Panc1 (cell line): ENCODE measurements around the gene CEP131. TPM values are rescaled to one million over a fixed set of nuclear protein-coding genes. Genes with fewer than 3 reads are reported as not detected.

ENCODE experiments used
- ATAC-seq: fragments of 200-7000 bp; cut with Tn5 transposase; 2 replicates; pipeline ENCODE4 v1.9.1; 2020; ENCODE audit warnings: mild to moderate bottlenecking, moderate library complexity
- BruUV-seq: library from RNA; stranded (reverse); fragments of 400-500 nt; replicated peaks from 2 replicates; lab custom pipeline; 2021; lab: Mats Ljungman, UMichigan
- CTCF ChIA-PET: fragments of 300-600 bp; sonication (Branson Sonifier 250); formaldehyde crosslinking; loops from one replicate; lab custom pipeline; 2022; ENCODE audit warnings: antibody characterized with exemption; lab: Charles Lee
- POLR2A ChIA-PET: fragments of 300-600 bp; sonication (Branson Sonifier 250); formaldehyde crosslinking; loops from one replicate; lab custom pipeline; 2022; ENCODE audit warnings: antibody characterized with exemption; lab: Charles Lee
- DNase-seq: peaks from one replicate; pipeline ENCODE4 v3.0.0-alpha.2; 2010; ENCODE audit warnings: low read depth, low spot score
- H3K27ac ChIP-seq: 2 replicates; pipeline ENCODE4 v1.5.1; 2011; ENCODE audit warnings: mild to moderate bottlenecking, low read length, inconsistent platforms
- H3K27me3 ChIP-seq: fragments of 200-500 bp; sonication (Bioruptor generic); 2 replicates; pipeline ENCODE4 v1.6.0; 2014; ENCODE audit warnings: low read length, inconsistent platforms; ENCODE audit not compliant: control insufficient read depth, insufficient read depth
- H3K36me3 ChIP-seq: fragments of 200-500 bp; sonication (Bioruptor generic); 2 replicates; pipeline ENCODE4 v1.5.1; 2014; ENCODE audit warnings: inconsistent platforms, mild to moderate bottlenecking, low read length, moderate library complexity; ENCODE audit not compliant: control insufficient read depth, insufficient read depth
- H3K4me1 ChIP-seq: 2 replicates; pipeline ENCODE4 v1.5.1; 2011; ENCODE audit warnings: inconsistent platforms, mild to moderate bottlenecking, low read length, moderate library complexity; ENCODE audit not compliant: control insufficient read depth, insufficient read depth
- H3K4me3 ChIP-seq, 2 experiments: 2 replicates each; pipeline ENCODE4 v1.5.1; 2011 to 2012; ENCODE audit warnings: low read depth in 2 of 2, low read length in 2 of 2, mild to moderate bottlenecking in 2 of 2, inconsistent platforms in 1 of 2, moderate library complexity in 1 of 2
- H3K9me3 ChIP-seq: fragments of 200-500 bp; sonication (Bioruptor generic); 2 replicates; pipeline ENCODE4 v1.5.1; 2014; ENCODE audit warnings: low read depth, mild to moderate bottlenecking, inconsistent platforms, low read length, moderate library complexity; ENCODE audit not compliant: control insufficient read depth, insufficient read depth
- CTCF ChIP-seq: fragments of 450-650 bp; IDR thresholded peaks from 2 replicates; pipeline ENCODE4 v1.5.1; 2017; ENCODE audit warnings: mild to moderate bottlenecking
- POLR2AphosphoS5 ChIP-seq: IDR thresholded peaks from 2 replicates; pipeline ENCODE4 v1.6.1; 2012; ENCODE audit warnings: mild to moderate bottlenecking, low read depth, low read length, moderate library complexity
- REST ChIP-seq, 2 experiments: IDR thresholded peaks; 2 replicates each; pipeline ENCODE4 v1.6.1; 2011 to 2012; ENCODE audit warnings: low read depth in 2 of 2, control low read depth in 1 of 2, low read length in 1 of 2, mild to moderate bottlenecking in 1 of 2, moderate library complexity in 1 of 2; ENCODE audit not compliant: insufficient read depth in 1 of 2
- SIN3A ChIP-seq: IDR thresholded peaks from 2 replicates; pipeline ENCODE4 v1.6.1; 2012; ENCODE audit warnings: low read depth, mild to moderate bottlenecking, low read length, moderate library complexity, borderline replicate concordance; ENCODE audit not compliant: insufficient read depth
- TCF7L2 ChIP-seq: IDR thresholded peaks from 2 replicates; pipeline ENCODE4 v1.6.1; 2011; ENCODE audit warnings: mild to moderate bottlenecking, low read depth, low read length, inconsistent platforms
- in situ Hi-C: cut with HindIII; loops from 2 replicates; pipeline ENCODE4 v1.10.0; 2016; ENCODE audit warnings: low sequenced_read_pairs, low pct_unique_long_range_greater_than_20kb
- intact Hi-C: fragments of 100-400 bp; cut with micrococcal nuclease; formaldehyde crosslinking; loops from one replicate; pipeline ENCODE4 v1.10.0; 2022; ENCODE audit not compliant: unreplicated experiment
- total RNA-seq: library from RNA; stranded (reverse); gene quantifications from one replicate; pipeline ENCODE4 v1.2.1, GENCODE V29; 2021; ENCODE audit not compliant: unreplicated experiment

CEP131 gene
- total RNA-seq, 1 experiment from 2014 or later = 26.0 TPM

GRCh38 chr17:81186203-81186602, 36.6 kb downstream of the CEP131 start:
- intact Hi-C loops = no loop called here
- in situ Hi-C loops = no loop called here
- H3K9me3 ChIP-seq = no peaks in the 10 kb centered on the region
- no peak for DNase-seq
- H3K4me1 ChIP-seq = no peaks in the 10 kb centered on the region
- no peaks in the 10 kb centered on the region for H3K27me3 ChIP-seq
- no peak overlapping the region for H3K4me3 ChIP-seq
- no peak for ATAC-seq
- H3K27ac ChIP-seq = no peak overlapping the region
- TF ChIP-seq POLR2AphosphoS5 (no peak), REST (IDR thresholded peaks at IDR 0.05; ENCODE audit: insufficient read depth in 1 of 2, low read depth in 2 of 2, low read length in 1 of 2) (no peak), TCF7L2 (no peak), SIN3A (no peak), CTCF (no peak)
- no TSS peak for BruUV-seq
- ChIA-PET CTCF (no interaction called here), POLR2A (no interaction called here)
- H3K36me3 ChIP-seq = no peaks in the 10 kb centered on the region

GRCh38 chr17:81184555-81184954, 38.2 kb downstream of the CEP131 start:
- H3K27ac ChIP-seq = no peak overlapping the region
- no peak overlapping the region for H3K4me3 ChIP-seq
- no TSS peak for BruUV-seq
- H3K9me3 ChIP-seq = no peaks in the 10 kb centered on the region
- ChIA-PET POLR2A (no interaction called here), CTCF (no interaction called here)
- H3K4me1 ChIP-seq = no peaks in the 10 kb centered on the region; the same call in 1 of the 2 replicates
- no peaks in the 10 kb centered on the region for H3K36me3 ChIP-seq
- intact Hi-C loops (loop anchor here (5.0 kb wide), 1 partner anchor 42 kb away; no protein-coding TSS in a partner anchor), in situ Hi-C loops (no loop called here)
- H3K27me3 ChIP-seq = no peaks in the 10 kb centered on the region
- no peak for DNase-seq
- peak; percentile 15; the same call in 1 of the 2 replicates for ATAC-seq
- TF ChIP-seq REST (IDR thresholded peaks at IDR 0.05; ENCODE audit: insufficient read depth in 1 of 2, low read depth in 2 of 2, low read length in 1 of 2) (no peak), TCF7L2 (no peak), POLR2AphosphoS5 (no peak), SIN3A (no peak), CTCF (no peak)
